GM12891 (cell line): ENCODE results near the gene HTN1.

Source experiments
- POLR2A ChIP-seq: IDR thresholded peaks from 2 replicates; pipeline ENCODE4 v1.6.1; 2011; ENCODE audit warnings: low read depth, low read length, control low read depth
- POLR2AphosphoS5 ChIP-seq: IDR thresholded peaks from 2 replicates; pipeline ENCODE4 v1.6.1; 2011; ENCODE audit warnings: low read depth, low read length, control low read depth

DNA sequence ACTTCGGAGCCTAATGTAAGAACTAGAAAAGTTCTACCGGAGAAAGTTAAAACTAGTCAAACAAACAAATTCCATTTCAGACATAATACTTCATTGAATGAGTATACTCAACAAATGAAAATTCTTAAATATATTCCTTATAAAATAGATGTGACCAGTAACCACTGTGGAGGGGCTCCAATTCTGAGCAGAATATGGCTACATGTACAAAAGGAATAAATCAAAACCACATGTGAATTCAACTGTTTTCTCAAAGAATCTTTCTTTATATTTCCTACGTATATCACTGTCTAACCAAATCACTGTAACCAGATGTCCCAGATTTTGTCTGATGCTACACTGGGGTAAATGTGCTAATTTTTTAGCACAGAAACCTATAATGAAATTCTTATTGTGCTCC is 49.0 kb downstream of the HTN1 start:
- TF ChIP-seq POLR2A (no peak), POLR2AphosphoS5 (no peak)
